Measurements from ENCODE around the gene SIL1. TPM values are rescaled to one million over a fixed set of nuclear protein-coding genes. Genes with fewer than 3 reads are reported as not detected.
"Not testable (repeated sequence)": the region's sequence is repeated elsewhere in the genome, so short reads cannot be mapped to it uniquely, and the experiment has no call there.

SIL1 gene
- total RNA-seq, 2 donors from 2014 or later, result 69.9 to 75.6 TPM

- DNase-seq (ENCODE audit: low spot score), result no peak
- intact Hi-C loops (cut with DNase I), result no loop called here
- no peaks in the 10 kb centered on the region for H3K27me3 ChIP-seq (replicated peaks; ENCODE audit: insufficient read depth)
- TF ChIP-seq POLR2AphosphoS5 (IDR thresholded peaks at IDR 0.05), result no peak
- TF ChIP-seq POLR2A (IDR thresholded peaks at IDR 0.05), result no peak
- no peak for TF ChIP-seq CTCF (IDR thresholded peaks at IDR 0.05)
- no peak overlapping the region for H3K4me3 ChIP-seq
- H3K4me1 ChIP-seq (replicated peaks), result no peaks in the 10 kb centered on the region
- WGBS, result 87% methylated on average over 5 of the region's 5 CpGs
- no peaks in the 10 kb centered on the region for H3K36me3 ChIP-seq
- H3K27ac ChIP-seq, result no peak overlapping the region
- no peaks in the 10 kb centered on the region for H3K9me3 ChIP-seq
Observed at GRCh38 chr5:139017624-139018023, 180.5 kb downstream of the SIL1 start.

GRCh38 chr5:139016186-139016585, 182.0 kb downstream of the SIL1 start:
- H3K36me3 ChIP-seq, result no peaks in the 10 kb centered on the region
- H3K9me3 ChIP-seq, result no peaks in the 10 kb centered on the region
- no peak overlapping the region for H3K4me3 ChIP-seq
- 95% methylated on average over 3 of the region's 3 CpGs for WGBS
- TF ChIP-seq POLR2AphosphoS5 (IDR thresholded peaks at IDR 0.05), result no peak
- no peak for TF ChIP-seq POLR2A (IDR thresholded peaks at IDR 0.05)
- TF ChIP-seq CTCF (IDR thresholded peaks at IDR 0.05), result no peak
- H3K4me1 ChIP-seq (replicated peaks), result no peaks in the 10 kb centered on the region
- DNase-seq (ENCODE audit: low spot score), result no peak
- no peaks in the 10 kb centered on the region for H3K27me3 ChIP-seq (replicated peaks; ENCODE audit: insufficient read depth)
- no peak overlapping the region for H3K27ac ChIP-seq
- intact Hi-C loops (cut with DNase I), result no loop called here

GRCh38 chr5:139014726-139015125, 183.4 kb downstream of the SIL1 start:
- intact Hi-C loops (cut with DNase I), result no loop called here
- H3K9me3 ChIP-seq, result no peaks in the 10 kb centered on the region
- H3K36me3 ChIP-seq, result no peaks in the 10 kb centered on the region
- WGBS, result 90% methylated on average over 4 of the region's 4 CpGs
- H3K27me3 ChIP-seq (replicated peaks; ENCODE audit: insufficient read depth), result no peaks in the 10 kb centered on the region
- no peak for TF ChIP-seq POLR2AphosphoS5 (IDR thresholded peaks at IDR 0.05)
- no peak for TF ChIP-seq CTCF (IDR thresholded peaks at IDR 0.05)
- no peak for TF ChIP-seq POLR2A (IDR thresholded peaks at IDR 0.05)
- H3K4me1 ChIP-seq (replicated peaks), result no peaks in the 10 kb centered on the region
- no peak overlapping the region for H3K4me3 ChIP-seq
- DNase-seq (ENCODE audit: low spot score), result no peak
- no peak overlapping the region for H3K27ac ChIP-seq

- Histone ChIP-seq H3K27me3 (replicated peaks; ENCODE audit: insufficient read depth) (no peaks in the 10 kb centered on the region), H3K4me1 (replicated peaks) (no peaks in the 10 kb centered on the region), H3K36me3 (no peaks in the 10 kb centered on the region), H3K27ac (no peak overlapping the region), H3K4me3 (no peak overlapping the region), H3K9me3 (no peaks in the 10 kb centered on the region)
- TF ChIP-seq POLR2A (IDR thresholded peaks at IDR 0.05) (no peak), POLR2AphosphoS5 (IDR thresholded peaks at IDR 0.05) (no peak), CTCF (IDR thresholded peaks at IDR 0.05) (no peak)
- WGBS, result 77% methylated on average over 4 of the region's 4 CpGs
- no peak for DNase-seq (ENCODE audit: low spot score)
- intact Hi-C loops (cut with DNase I), result no loop called here
Observed at GRCh38 chr5:139012176-139012575, 186.0 kb downstream of the SIL1 start.

GRCh38 chr5:139011156-139011555, 187.0 kb downstream of the SIL1 start:
- H3K36me3 ChIP-seq; H3K4me1 ChIP-seq (replicated peaks); DNase-seq (ENCODE audit: low spot score); intact Hi-C loops (cut with DNase I); H3K9me3 ChIP-seq; H3K27me3 ChIP-seq (replicated peaks; ENCODE audit: insufficient read depth): not testable (repeated sequence)
- H3K4me3 ChIP-seq, result peak overlapping the region; percentile 18 to 25
- 58% methylated on average over 16 of the region's 25 CpGs for WGBS
- H3K27ac ChIP-seq, result peak overlapping the region in 1 of 2 donors; percentile 48
